ENCODE measurements around the gene ALDH16A1. TPM values are rescaled to one million over a fixed set of nuclear protein-coding genes. Genes with fewer than 3 reads are reported as not detected.

The ALDH16A1 gene
- total and polyA plus RNA-seq, 2 of the 8 experiments (the other 6 are each of a cell fraction or from before 2014, with no cell fraction given), result 30.5 to 34.3 TPM

GRCh38 chr19:49413348-49413747, 39.7 kb upstream of the ALDH16A1 start (continued):
- TF ChIP-seq E2F6 (IDR thresholded peaks at IDR 0.05) (no peak), PHF8 (conservative IDR thresholded peaks at IDR 0.05; ENCODE audit: low read depth, low read length) (no peak), TAF1 (IDR thresholded peaks at IDR 0.05; ENCODE audit: low read depth, low read length) (no peak)

Data from H1 (cell line).